Measurements from ENCODE around the gene SGIP1. TPM values are rescaled to one million over a fixed set of nuclear protein-coding genes. Genes with fewer than 3 reads are reported as not detected.
A peak's percentile ranks its signal among the peaks of the same experiment; 100 is the strongest.

SGIP1 gene
- total and polyA plus RNA-seq, 2 experiments from 2014 or later: 3.3 to 8.8 TPM

GRCh38 chr1:66693856-66694255 lies 159.9 kb downstream of the SGIP1 start:
- no peak for DNase-seq (ENCODE audit: low read depth in 1 of 2, low spot score in 1 of 2)
- TF ChIP-seq CTCF (IDR thresholded peaks at IDR 0.05; ENCODE audit: low read depth, low read length): no peak
- Histone ChIP-seq H3K27ac (no peak overlapping the region), H3K27me3 (no peaks in the 10 kb centered on the region), H3K9me3 (ENCODE audit: low read depth) (no peaks in the 10 kb centered on the region), H3K4me1 (ENCODE audit: low read depth) (peaks cover 6% of the 10 kb centered on the region), H3K36me3 (no peaks in the 10 kb centered on the region), H3K4me3 (no peak overlapping the region)

- Histone ChIP-seq H3K36me3 (no peaks in the 10 kb centered on the region), H3K4me3 (no peak overlapping the region)
These were observed 161.2 kb downstream of the SGIP1 start for GRCh38 chr1:66695116-66695515.

GRCh38 chr1:66696771-66697170 lies 162.8 kb downstream of the SGIP1 start:
- Histone ChIP-seq H3K27me3 (no peaks in the 10 kb centered on the region), H3K4me1 (ENCODE audit: low read depth) (peaks cover 6% of the 10 kb centered on the region), H3K27ac (no peak overlapping the region), H3K36me3 (no peaks in the 10 kb centered on the region), H3K9me3 (ENCODE audit: low read depth) (no peaks in the 10 kb centered on the region), H3K4me3 (no peak overlapping the region)
- DNase-seq (ENCODE audit: low read depth in 1 of 2, low spot score in 1 of 2): no peak
- no peak for TF ChIP-seq CTCF (IDR thresholded peaks at IDR 0.05; ENCODE audit: low read depth, low read length)

More at GRCh38 chr1:66695116-66695515, 161.2 kb downstream of the SGIP1 start:
- Histone ChIP-seq H3K4me1 (ENCODE audit: low read depth) (peaks cover 6% of the 10 kb centered on the region), H3K27ac (no peak overlapping the region), H3K9me3 (ENCODE audit: low read depth) (no peaks in the 10 kb centered on the region), H3K27me3 (no peaks in the 10 kb centered on the region)
- no peak for TF ChIP-seq CTCF (IDR thresholded peaks at IDR 0.05; ENCODE audit: low read depth, low read length)
- peak in 1 of 2 donors; percentile 52 for DNase-seq (ENCODE audit: low read depth in 1 of 2, low spot score in 1 of 2)

- no peaks in the 10 kb centered on the region for H3K36me3 ChIP-seq
- no peaks in the 10 kb centered on the region for H3K9me3 ChIP-seq (ENCODE audit: low read depth)
- no peak overlapping the region for H3K27ac ChIP-seq
- no peak for DNase-seq (ENCODE audit: low read depth in 1 of 2, low spot score in 1 of 2)
- no peaks in the 10 kb centered on the region for H3K27me3 ChIP-seq
- no peak overlapping the region for H3K4me3 ChIP-seq
- no peak for TF ChIP-seq CTCF (IDR thresholded peaks at IDR 0.05; ENCODE audit: low read depth, low read length)
- H3K4me1 ChIP-seq (ENCODE audit: low read depth): peaks cover 8% of the 10 kb centered on the region
These were observed 165.3 kb downstream of the SGIP1 start for GRCh38 chr1:66699213-66699612.

- Histone ChIP-seq H3K4me1 (ENCODE audit: low read depth) (peaks cover 8% of the 10 kb centered on the region), H3K4me3 (no peak overlapping the region), H3K27ac (no peak overlapping the region), H3K9me3 (ENCODE audit: low read depth) (no peaks in the 10 kb centered on the region), H3K36me3 (no peaks in the 10 kb centered on the region), H3K27me3 (no peaks in the 10 kb centered on the region)
- DNase-seq (ENCODE audit: low read depth in 1 of 2, low spot score in 1 of 2): no peak
- no peak for TF ChIP-seq CTCF (IDR thresholded peaks at IDR 0.05; ENCODE audit: low read depth, low read length)
These were observed 170.4 kb downstream of the SGIP1 start for GRCh38 chr1:66704177-66704875.
